GM19193 (cell line): ENCODE data around the gene PIBF1.

Experiments used
- POLR2A ChIP-seq: IDR thresholded peaks from 4 replicates; pipeline ENCODE4 v1.6.1; 2011; ENCODE audit not compliant: insufficient read depth, insufficient read length; ENCODE audit errors: extremely low read depth

PIBF1 gene

DNA sequence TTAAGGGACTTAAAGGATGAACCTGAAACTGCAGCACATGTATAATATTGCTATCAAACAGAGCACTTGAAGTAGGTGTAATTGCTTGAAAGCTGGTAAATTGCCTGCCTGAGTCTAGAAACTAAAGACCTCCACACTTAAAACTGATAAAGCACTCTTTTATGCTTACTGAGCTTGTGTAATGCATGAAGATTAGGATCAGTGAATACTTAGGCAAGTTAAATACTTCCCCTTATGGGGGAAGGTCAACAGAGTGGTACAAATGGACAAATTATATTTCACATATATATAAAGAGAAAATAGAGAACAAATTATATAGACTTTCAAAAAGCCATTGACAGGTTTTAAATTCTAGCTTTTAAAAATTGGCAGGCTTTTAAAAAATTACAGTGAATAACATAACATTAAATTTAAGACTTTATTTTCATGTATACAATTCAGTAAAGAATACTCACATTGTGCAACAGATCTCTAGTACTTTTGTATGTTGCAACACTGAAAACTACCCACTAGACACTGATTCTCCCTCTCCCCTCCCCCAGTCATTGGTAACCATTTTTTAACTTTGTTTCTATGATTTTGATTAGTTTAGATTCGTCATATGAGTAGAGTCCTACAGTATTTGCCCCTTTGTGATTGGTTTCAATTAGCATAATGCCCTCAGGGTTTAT lies 23.9 kb downstream of the PIBF1 start:
- no peak for TF ChIP-seq POLR2A

DNA sequence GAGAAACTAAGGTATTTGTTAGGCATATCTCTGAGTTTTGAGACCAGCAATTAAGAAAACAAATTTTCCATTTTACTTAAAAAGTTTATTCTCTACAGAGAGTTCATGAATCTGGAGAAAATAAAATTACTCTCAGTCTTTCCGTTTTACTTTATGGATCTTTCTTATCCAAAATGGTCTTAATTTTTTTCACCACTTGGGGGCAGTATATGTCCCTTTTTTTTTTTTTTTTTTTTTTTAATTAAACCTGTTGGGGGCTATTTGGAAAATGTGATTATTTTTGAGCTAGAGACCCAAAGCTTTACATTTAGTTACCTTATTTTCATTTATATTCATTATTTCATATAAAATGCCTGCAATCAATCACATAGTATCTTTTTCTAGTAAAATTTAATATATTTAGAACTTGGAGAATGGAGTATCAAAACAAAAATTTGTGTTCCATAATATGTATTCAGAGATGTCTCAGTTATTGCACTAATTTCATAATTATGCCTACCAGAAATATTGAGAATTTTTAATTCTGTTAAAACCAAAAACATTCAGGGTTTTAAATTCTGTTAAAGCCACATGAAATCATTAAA lies 27.1 kb downstream of the PIBF1 start:
- TF ChIP-seq POLR2A = no peak

DNA sequence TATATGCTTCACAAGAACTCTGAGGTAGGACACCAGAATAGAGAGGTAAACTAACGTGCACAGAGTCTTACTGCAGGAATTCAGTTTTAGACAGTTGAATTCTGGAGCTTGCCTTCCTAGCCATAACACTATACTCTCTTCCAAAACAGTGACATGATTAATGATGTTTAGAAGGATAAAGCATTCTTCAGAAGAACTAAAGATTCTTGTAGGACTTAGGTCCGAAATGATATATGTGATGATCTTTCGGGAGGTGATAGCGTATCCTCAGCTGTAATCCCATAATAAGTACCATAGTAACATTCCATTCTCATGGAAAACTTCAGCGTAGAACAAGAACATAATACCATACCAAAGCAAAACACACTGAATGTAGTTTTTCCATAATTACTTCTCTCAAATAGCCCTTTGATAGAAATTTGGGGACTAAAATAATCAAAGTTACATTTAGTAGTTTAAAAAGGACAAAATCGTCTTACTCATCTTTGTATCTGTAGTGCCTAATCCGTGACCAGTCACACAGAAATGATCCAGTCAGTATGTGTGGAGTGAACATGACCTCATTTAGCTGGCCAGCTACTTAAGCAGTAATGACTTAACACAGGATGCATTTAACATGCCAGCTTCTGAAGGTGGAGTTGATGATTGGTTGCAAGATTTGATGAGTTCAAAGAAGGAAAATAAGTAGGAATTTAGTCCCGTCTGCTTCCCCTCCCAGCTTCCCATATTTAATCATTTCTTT lies 38.4 kb downstream of the PIBF1 start:
- TF ChIP-seq POLR2A = no peak

DNA sequence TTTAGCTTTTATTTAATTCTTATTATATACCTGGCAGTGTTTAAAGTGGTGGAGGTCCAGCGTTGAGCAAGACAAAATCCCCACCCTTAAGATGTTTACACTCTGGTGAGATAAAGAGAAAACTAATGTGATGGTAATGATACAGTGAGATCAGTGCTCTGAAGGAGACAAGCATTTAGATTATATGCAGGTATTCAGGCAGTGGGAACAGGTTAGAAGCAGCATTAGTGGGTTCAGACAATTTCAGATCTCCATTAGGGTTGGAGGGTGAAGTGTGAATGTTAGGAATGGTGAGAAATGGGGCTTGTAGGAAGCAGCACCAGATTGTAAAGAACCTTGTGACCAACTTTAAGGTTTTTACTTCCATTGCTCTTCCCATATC lies 39.0 kb downstream of the PIBF1 start:
- TF ChIP-seq POLR2A = no peak

DNA sequence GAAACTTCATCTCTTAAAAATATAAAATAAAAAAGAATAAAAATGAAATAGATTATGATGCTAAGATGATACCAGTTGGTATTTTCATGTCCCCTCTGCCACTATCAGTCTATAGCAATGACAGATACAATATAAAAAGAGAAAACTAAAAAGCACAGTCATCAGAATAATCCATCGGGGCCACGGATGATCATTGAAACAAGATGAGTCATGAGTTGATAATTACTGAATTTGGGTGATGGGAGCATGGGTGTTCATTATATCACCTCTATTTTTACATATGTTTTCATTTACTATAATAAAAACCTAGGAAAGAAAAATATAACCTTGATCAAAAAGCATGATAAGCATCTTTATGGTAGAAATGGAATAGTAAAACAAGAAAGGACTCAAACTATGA lies 41.1 kb downstream of the PIBF1 start:
- no peak for TF ChIP-seq POLR2A

DNA sequence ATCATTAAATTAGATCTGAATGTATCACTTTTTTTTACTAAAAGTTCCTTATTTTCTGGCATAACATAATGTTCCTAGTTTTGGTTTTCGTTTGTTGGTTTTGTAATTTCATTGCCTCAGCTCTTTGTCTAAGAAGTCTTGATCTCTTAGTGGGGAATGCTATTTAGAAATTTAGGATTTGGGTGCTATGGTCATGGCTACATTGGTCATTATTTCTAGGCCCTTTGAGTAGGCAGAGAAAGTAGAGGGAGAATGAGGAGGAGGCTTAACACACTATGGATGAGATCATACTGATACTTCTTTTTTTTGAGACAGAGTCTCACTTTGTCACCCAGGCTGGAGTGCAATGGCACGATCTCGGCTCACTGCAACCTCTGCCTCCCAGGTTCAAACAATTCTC lies 41.8 kb downstream of the PIBF1 start:
- no peak for TF ChIP-seq POLR2A

DNA sequence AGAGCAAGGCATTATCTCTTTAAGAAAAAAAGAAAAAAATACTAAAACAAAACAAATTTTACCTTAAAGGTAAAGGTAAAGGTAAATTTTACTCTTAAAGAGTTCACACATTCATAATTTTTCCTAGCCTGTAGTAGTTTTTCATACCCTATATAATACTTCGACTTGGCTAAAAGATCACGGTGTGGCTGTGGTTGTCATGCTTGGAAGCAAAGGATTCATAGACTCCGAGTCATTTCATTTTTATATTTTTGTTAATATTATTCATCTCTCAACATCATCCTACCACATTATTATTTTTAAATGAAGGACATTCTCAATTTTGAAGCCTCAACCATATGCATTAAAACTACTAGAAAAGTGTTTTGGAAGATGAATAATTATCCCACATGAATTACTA lies 52.7 kb downstream of the PIBF1 start:
- no peak for TF ChIP-seq POLR2A

DNA sequence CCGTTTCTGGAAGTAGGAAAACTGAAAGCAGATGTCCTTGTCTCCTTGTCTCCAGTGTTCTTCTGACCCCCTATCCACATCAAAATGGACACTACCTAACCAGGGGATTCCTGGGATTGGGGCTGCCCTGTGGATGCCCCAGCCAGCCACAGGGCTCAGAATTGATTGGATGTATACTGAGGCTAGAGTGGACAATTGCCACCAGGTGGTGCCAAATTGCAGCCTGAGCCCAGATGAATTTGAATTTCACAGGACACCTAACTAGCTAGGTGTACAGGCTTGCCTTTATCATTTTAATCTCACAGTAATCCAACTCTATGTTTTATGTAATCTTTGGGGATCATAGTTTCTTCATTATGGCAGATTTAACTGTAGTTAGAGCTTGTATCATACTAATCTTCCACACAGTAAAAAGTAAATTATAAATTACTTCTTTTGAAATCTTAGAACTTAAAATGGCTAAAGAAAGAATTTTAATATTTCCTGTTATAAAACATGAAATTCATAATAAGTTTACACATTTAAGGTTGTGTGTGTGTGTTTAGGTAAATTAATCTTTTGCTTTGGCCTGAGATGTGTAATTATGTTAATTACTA lies 58.0 kb downstream of the PIBF1 start:
- no peak for TF ChIP-seq POLR2A

DNA sequence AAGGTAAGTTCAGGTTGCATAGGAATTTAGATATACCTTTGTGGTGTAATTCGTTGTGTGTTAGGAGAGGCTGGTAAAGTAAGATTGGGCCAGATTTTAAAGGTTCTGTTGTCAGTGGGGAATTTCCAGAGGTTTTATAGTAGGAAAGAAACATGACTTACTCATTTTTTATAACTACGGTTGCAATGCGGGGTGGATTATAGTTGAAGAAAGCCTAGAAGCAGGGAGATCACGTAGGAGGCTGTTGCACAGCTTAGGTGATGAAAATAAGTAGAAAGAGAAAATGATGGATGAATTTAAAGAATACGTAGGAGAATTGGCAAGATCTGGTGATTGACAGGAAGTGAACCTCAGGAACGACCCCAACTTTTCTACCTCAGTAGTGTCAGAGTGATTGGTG lies 61.1 kb downstream of the PIBF1 start:
- TF ChIP-seq POLR2A = no peak

DNA sequence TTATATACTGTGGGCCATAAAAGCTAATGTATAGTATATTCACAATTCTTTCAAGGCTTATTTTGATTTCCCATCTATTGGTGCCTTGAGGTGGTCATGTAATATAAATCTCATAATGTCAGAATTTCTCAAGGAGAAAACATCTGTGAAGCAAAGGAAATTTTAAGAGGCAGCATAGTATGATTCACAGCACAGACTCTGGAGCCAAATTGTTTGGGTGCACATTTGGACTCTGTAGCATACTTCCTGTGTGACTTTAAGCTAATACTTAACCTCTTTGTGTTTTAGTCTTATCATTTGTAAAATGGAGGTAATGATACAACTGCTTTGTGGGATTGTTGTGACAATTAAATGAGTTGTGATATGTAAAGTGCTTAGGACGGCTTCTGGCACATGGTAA lies 67.6 kb downstream of the PIBF1 start:
- no peak for TF ChIP-seq POLR2A

DNA sequence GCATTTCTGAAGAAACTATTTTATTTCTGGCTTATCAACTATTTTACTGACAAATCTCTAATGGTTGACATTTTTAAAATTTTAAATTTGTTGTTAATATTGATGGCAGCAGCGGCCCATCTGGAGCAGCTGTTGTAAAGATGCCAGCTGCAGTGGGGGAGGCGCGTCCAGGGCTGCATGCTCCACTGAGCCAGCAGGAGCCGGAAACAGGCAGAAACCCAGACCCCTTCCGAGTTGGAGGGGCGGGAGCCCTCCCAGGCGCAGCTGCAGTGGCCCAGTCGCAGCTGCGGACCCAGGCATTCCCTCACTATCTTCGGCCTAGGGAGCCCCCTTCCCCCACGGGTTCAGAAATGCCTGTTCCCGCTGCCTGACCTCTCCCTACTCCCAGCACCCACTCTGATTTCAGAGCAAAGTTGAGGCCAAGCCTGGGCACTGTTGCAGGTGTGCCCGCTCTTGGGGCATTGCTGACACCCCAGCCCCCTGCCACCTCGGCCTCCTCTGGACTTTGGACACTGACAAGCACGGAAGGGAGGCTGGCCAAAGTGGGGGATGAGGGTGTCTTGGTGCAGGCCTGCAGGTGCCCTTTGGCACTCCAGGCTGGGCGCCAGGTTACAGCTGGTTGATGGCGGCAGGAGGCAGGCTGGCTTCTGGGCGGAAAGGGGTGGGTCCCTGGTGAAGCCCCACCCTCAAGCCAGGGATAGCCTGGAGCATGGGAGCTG lies 69.2 kb downstream of the PIBF1 start:
- TF ChIP-seq POLR2A = no peak

DNA sequence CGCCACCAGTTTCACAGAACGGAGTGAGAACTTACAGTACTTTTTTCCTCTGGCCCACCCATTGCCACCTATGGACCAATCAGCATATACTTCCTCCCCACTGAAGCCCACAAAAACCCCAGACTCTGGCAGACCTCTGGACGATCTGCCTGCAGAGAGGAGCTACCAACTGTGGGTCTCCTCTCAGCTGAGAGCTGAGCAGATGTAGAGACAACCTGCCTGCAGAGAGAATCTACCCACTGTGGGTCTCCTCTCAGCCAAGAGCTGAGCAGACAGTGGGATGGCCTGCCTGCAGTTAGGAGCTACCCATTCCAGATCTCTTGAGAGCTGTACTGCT lies 69.7 kb downstream of the PIBF1 start:
- no peak for TF ChIP-seq POLR2A

DNA sequence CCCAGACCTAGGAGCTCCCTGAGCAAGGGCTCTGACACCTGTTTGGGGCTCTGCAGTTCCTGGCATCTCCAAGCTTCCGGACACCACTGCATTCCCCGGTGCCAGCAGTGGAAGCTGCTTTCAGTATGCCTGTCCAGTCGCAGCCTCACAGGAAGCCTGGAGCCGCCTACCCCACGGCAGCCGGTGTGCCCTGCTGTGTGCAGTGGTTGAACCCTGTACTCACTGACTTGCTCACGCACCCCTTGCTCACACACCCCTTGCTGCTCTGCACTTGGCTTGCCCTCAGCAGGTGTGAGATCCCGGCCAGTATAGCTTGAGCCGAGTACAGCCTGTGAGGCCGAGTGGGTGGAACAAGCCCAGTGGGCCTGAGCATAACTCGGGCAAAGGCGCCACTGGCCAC lies 70.3 kb downstream of the PIBF1 start:
- TF ChIP-seq POLR2A = no peak

DNA sequence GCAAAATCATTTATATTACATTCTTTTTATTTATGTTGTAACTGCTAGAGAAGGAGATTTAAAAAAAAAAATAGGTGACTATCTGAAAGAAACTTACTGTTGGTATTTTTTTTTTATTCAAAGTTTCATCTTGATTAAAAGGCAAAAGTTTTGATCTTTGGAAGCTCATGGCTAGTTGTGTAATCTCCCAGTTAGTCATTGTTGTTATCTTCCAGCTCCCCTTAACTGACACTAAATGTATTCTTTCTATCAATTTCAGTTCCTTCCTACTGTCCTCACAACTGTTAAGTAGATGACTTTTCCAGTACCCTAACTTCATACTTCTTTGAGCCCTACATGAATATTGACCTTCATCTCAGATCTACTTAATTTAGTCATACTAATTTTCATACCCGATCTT lies 71.1 kb downstream of the PIBF1 start:
- no peak for TF ChIP-seq POLR2A
